ENCODE results near the gene VSIG10L2. TPM values are rescaled to one million over a fixed set of nuclear protein-coding genes. Genes with fewer than 3 reads are reported as not detected.

VSIG10L2 gene
- total and polyA plus RNA-seq, 4 donors, result 0.09 to 0.72 TPM; not detected in 2

GRCh38 chr11:125959511-125959910 lies 13.7 kb downstream of the VSIG10L2 start:
- WGBS (ENCODE audit: insufficient coverage), result 96% methylated on average over 4 of the region's 6 CpGs
- peaks cover 17% of the 10 kb centered on the region for H3K36me3 ChIP-seq (ENCODE audit: control insufficient read depth, insufficient read depth, low read length)
- H3K27ac ChIP-seq (ENCODE audit: low read depth, low read length), result no peak overlapping the region

GRCh38 chr11:125959931-125960330 lies 14.1 kb downstream of the VSIG10L2 start:
- Histone ChIP-seq H3K27ac (ENCODE audit: low read depth, low read length) (no peak overlapping the region), H3K27me3 (ENCODE audit: control insufficient read depth, insufficient read depth, low read length) (no peaks in the 10 kb centered on the region), H3K4me1 (ENCODE audit: control insufficient read depth, insufficient read depth, low read length) (peaks cover 6% of the 10 kb centered on the region), H3K4me3 (ENCODE audit: low read depth, low read length) (no peak overlapping the region), H3K9me3 (ENCODE audit: control insufficient read depth, insufficient read depth, low read length) (peaks cover 6% of the 10 kb centered on the region), H3K36me3 (ENCODE audit: control insufficient read depth, insufficient read depth, low read length) (peaks cover 15% of the 10 kb centered on the region)
- DNase-seq (ENCODE audit: low read depth in 4 of 6, low spot score in 6 of 6), result no peak
- 85% methylated on average over 6 of the region's 10 CpGs for WGBS (ENCODE audit: insufficient coverage)

More at GRCh38 chr11:125959511-125959910, 13.7 kb downstream of the VSIG10L2 start:
- peaks cover 6% of the 10 kb centered on the region for H3K4me1 ChIP-seq (ENCODE audit: control insufficient read depth, insufficient read depth, low read length)
- no peak overlapping the region for H3K4me3 ChIP-seq (ENCODE audit: low read depth, low read length)
- H3K27me3 ChIP-seq (ENCODE audit: control insufficient read depth, insufficient read depth, low read length), result no peaks in the 10 kb centered on the region
- peaks cover 6% of the 10 kb centered on the region for H3K9me3 ChIP-seq (ENCODE audit: control insufficient read depth, insufficient read depth, low read length)
- no peak for DNase-seq (ENCODE audit: low read depth in 4 of 6, low spot score in 6 of 6)

- no peak overlapping the region for H3K27ac ChIP-seq (ENCODE audit: low read depth, low read length)
- H3K9me3 ChIP-seq (ENCODE audit: control insufficient read depth, insufficient read depth, low read length), result peaks cover 6% of the 10 kb centered on the region
- peaks cover 6% of the 10 kb centered on the region for H3K4me1 ChIP-seq (ENCODE audit: control insufficient read depth, insufficient read depth, low read length)
- H3K27me3 ChIP-seq (ENCODE audit: control insufficient read depth, insufficient read depth, low read length), result no peaks in the 10 kb centered on the region
- H3K36me3 ChIP-seq (ENCODE audit: control insufficient read depth, insufficient read depth, low read length), result peaks cover 12% of the 10 kb centered on the region
- WGBS (ENCODE audit: insufficient coverage), result 78% methylated on average over 5 of the region's 6 CpGs
- no peak for DNase-seq (ENCODE audit: low read depth in 4 of 6, low spot score in 6 of 6)
- no peak overlapping the region for H3K4me3 ChIP-seq (ENCODE audit: low read depth, low read length)
Measured at GRCh38 chr11:125960771-125961170, 14.9 kb downstream of the VSIG10L2 start.

- H3K27me3 ChIP-seq (ENCODE audit: control insufficient read depth, insufficient read depth, low read length), result no peaks in the 10 kb centered on the region
- no peak for DNase-seq (ENCODE audit: low read depth in 4 of 6, low spot score in 6 of 6)
- no peak overlapping the region for H3K27ac ChIP-seq (ENCODE audit: low read depth, low read length)
- H3K4me3 ChIP-seq (ENCODE audit: low read depth, low read length), result no peak overlapping the region
- peaks cover 6% of the 10 kb centered on the region for H3K9me3 ChIP-seq (ENCODE audit: control insufficient read depth, insufficient read depth, low read length)
- no peaks in the 10 kb centered on the region for H3K4me1 ChIP-seq (ENCODE audit: control insufficient read depth, insufficient read depth, low read length)
- WGBS (ENCODE audit: insufficient coverage), result 100% methylated on average over 3 of the region's 4 CpGs
- H3K36me3 ChIP-seq (ENCODE audit: control insufficient read depth, insufficient read depth, low read length), result no peaks in the 10 kb centered on the region
Measured at GRCh38 chr11:125967515-125967914, 21.7 kb downstream of the VSIG10L2 start.

- no peaks in the 10 kb centered on the region for H3K36me3 ChIP-seq (ENCODE audit: control insufficient read depth, insufficient read depth, low read length)
Measured at GRCh38 chr11:125968354-125968753, 22.5 kb downstream of the VSIG10L2 start.

GRCh38 chr11:125971618-125972017 lies 25.8 kb downstream of the VSIG10L2 start:
- Histone ChIP-seq H3K9me3 (ENCODE audit: control insufficient read depth, insufficient read depth, low read length) (no peaks in the 10 kb centered on the region), H3K4me1 (ENCODE audit: control insufficient read depth, insufficient read depth, low read length) (no peaks in the 10 kb centered on the region), H3K4me3 (ENCODE audit: low read depth, low read length) (no peak overlapping the region), H3K36me3 (ENCODE audit: control insufficient read depth, insufficient read depth, low read length) (no peaks in the 10 kb centered on the region), H3K27me3 (ENCODE audit: control insufficient read depth, insufficient read depth, low read length) (no peaks in the 10 kb centered on the region), H3K27ac (ENCODE audit: low read depth, low read length) (no peak overlapping the region)
- no peak for DNase-seq (ENCODE audit: low read depth in 4 of 6, low spot score in 6 of 6)
- WGBS (ENCODE audit: insufficient coverage), result 80% methylated on average over 3 of the region's 6 CpGs

More at GRCh38 chr11:125968354-125968753, 22.5 kb downstream of the VSIG10L2 start:
- WGBS (ENCODE audit: insufficient coverage), result 93% methylated on average over 3 of the region's 7 CpGs
- H3K4me1 ChIP-seq (ENCODE audit: control insufficient read depth, insufficient read depth, low read length), result no peaks in the 10 kb centered on the region
- H3K9me3 ChIP-seq (ENCODE audit: control insufficient read depth, insufficient read depth, low read length), result peaks cover under 1% of the 10 kb centered on the region
- no peaks in the 10 kb centered on the region for H3K27me3 ChIP-seq (ENCODE audit: control insufficient read depth, insufficient read depth, low read length)
- H3K27ac ChIP-seq (ENCODE audit: low read depth, low read length), result no peak overlapping the region
- no peak for DNase-seq (ENCODE audit: low read depth in 4 of 6, low spot score in 6 of 6)
- H3K4me3 ChIP-seq (ENCODE audit: low read depth, low read length), result no peak overlapping the region

- H3K27ac ChIP-seq (ENCODE audit: low read depth, low read length), result no peak overlapping the region
- H3K27me3 ChIP-seq (ENCODE audit: control insufficient read depth, insufficient read depth, low read length), result no peaks in the 10 kb centered on the region
- DNase-seq (ENCODE audit: low read depth in 4 of 6, low spot score in 6 of 6), result no peak
- no peaks in the 10 kb centered on the region for H3K4me1 ChIP-seq (ENCODE audit: control insufficient read depth, insufficient read depth, low read length)
- H3K36me3 ChIP-seq (ENCODE audit: control insufficient read depth, insufficient read depth, low read length), result no peaks in the 10 kb centered on the region
- no peak overlapping the region for H3K4me3 ChIP-seq (ENCODE audit: low read depth, low read length)
- no peaks in the 10 kb centered on the region for H3K9me3 ChIP-seq (ENCODE audit: control insufficient read depth, insufficient read depth, low read length)
Measured at GRCh38 chr11:125974284-125974683, 28.4 kb downstream of the VSIG10L2 start.

GRCh38 chr11:125975634-125976033 lies 29.8 kb downstream of the VSIG10L2 start:
- Histone ChIP-seq H3K4me1 (ENCODE audit: control insufficient read depth, insufficient read depth, low read length) (no peaks in the 10 kb centered on the region), H3K9me3 (ENCODE audit: control insufficient read depth, insufficient read depth, low read length) (no peaks in the 10 kb centered on the region), H3K4me3 (ENCODE audit: low read depth, low read length) (no peak overlapping the region), H3K27ac (ENCODE audit: low read depth, low read length) (no peak overlapping the region), H3K36me3 (ENCODE audit: control insufficient read depth, insufficient read depth, low read length) (no peaks in the 10 kb centered on the region), H3K27me3 (ENCODE audit: control insufficient read depth, insufficient read depth, low read length) (no peaks in the 10 kb centered on the region)
- no peak for DNase-seq (ENCODE audit: low read depth in 4 of 6, low spot score in 6 of 6)
- 100% methylated on average over 1 of the region's 6 CpGs for WGBS (ENCODE audit: insufficient coverage)

- no peak for DNase-seq (ENCODE audit: low read depth in 4 of 6, low spot score in 6 of 6)
- no peaks in the 10 kb centered on the region for H3K4me1 ChIP-seq (ENCODE audit: control insufficient read depth, insufficient read depth, low read length)
- no peaks in the 10 kb centered on the region for H3K9me3 ChIP-seq (ENCODE audit: control insufficient read depth, insufficient read depth, low read length)
- H3K4me3 ChIP-seq (ENCODE audit: low read depth, low read length), result no peak overlapping the region
- no peaks in the 10 kb centered on the region for H3K36me3 ChIP-seq (ENCODE audit: control insufficient read depth, insufficient read depth, low read length)
- no peaks in the 10 kb centered on the region for H3K27me3 ChIP-seq (ENCODE audit: control insufficient read depth, insufficient read depth, low read length)
- H3K27ac ChIP-seq (ENCODE audit: low read depth, low read length), result no peak overlapping the region
Measured at GRCh38 chr11:125976156-125976555, 30.3 kb downstream of the VSIG10L2 start.

- no CpG with 5 or more reads among the region's 3 CpGs for WGBS (ENCODE audit: insufficient coverage)
- Histone ChIP-seq H3K4me1 (ENCODE audit: control insufficient read depth, insufficient read depth, low read length) (no peaks in the 10 kb centered on the region), H3K36me3 (ENCODE audit: control insufficient read depth, insufficient read depth, low read length) (no peaks in the 10 kb centered on the region), H3K27ac (ENCODE audit: low read depth, low read length) (no peak overlapping the region), H3K9me3 (ENCODE audit: control insufficient read depth, insufficient read depth, low read length) (no peaks in the 10 kb centered on the region), H3K27me3 (ENCODE audit: control insufficient read depth, insufficient read depth, low read length) (no peaks in the 10 kb centered on the region), H3K4me3 (ENCODE audit: low read depth, low read length) (no peak overlapping the region)
- DNase-seq (ENCODE audit: low read depth in 4 of 6, low spot score in 6 of 6), result no peak
Measured at GRCh38 chr11:125977333-125977732, 31.5 kb downstream of the VSIG10L2 start.

Measured in spinal cord (tissue), 10 donors.